Dermis microvascular lymphatic vessel endothelial cell (primary cell): ENCODE data around the gene PHF5A. TPM values are rescaled to one million over a fixed set of nuclear protein-coding genes. Genes with fewer than 3 reads are reported as not detected.

ENCODE experiments used
- DNase-seq, 2 donors: peaks; one replicate each; pipeline versions ENCODE4 v3.0.0 to v3.0.0-alpha.2; 2010; ENCODE audit warnings: low read depth in 2 of 2
- total RNA-seq: library from RNA; depleted of rRNA; stranded (reverse); fragments of >200 nt; gene quantifications from 2 replicates; pipeline ENCODE4 v1.2.1, GENCODE V29; 2014

The PHF5A gene
- total RNA-seq, 1 donor from 2014 or later, result 68.0 TPM

DNA sequence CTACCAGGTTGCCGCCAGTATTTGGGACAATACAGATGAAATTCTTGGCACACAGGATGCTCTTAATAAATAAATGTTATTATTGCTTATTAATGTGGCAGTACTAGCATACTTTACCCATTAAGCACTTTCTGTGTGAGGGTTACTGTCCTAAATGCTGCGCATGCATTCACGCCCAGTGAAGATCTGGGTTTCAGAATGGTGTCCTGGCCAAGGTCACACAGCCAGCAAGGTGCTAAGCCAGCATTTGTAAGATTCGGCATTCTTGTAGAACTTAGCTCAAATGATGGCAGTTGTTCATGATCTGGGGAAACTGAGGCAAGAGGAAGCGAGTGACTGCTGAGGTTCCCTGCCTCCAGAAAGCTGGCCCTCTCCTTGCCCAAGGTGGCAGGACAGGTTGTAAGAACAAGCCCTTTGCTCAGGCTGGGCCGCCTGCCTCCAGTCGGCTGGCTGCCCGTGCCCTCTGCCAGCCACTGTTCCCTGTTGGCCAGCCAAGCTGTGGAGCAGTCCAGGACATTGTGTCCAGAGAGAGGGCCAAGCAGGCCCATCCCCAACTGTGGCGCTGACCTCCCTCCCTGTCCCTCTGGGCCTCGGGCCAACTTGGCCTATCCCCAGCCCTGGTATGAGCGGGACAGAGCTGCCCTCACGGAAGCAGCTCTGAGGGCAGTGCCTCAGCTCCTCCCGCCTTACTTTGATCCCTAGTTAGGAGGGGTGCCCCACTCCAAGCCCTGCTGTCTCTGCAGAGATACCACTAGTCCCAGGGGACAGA is 50.7 kb downstream of the PHF5A start:
- peak; percentile 40 to 48 for DNase-seq

DNA sequence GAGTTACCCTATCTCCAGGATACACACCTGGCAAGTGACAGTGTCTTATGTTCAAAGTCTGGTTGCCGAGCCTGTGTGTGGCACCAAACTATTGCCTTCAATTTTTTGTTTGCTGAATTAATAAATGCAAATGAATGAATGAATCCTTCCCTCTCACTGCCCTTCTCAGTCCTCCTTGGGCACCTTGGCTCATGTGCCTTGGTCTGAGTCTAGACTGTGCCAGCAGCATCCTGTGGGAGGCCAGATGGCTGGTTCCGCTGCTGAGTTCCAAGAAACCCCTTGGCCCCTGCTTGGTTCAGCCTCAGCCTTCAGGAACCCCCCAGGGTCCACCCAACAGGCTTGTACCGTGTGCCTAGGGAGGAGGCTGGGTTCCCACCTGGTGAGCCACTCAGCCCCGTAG is 52.9 kb downstream of the PHF5A start:
- DNase-seq, result no peak

DNA sequence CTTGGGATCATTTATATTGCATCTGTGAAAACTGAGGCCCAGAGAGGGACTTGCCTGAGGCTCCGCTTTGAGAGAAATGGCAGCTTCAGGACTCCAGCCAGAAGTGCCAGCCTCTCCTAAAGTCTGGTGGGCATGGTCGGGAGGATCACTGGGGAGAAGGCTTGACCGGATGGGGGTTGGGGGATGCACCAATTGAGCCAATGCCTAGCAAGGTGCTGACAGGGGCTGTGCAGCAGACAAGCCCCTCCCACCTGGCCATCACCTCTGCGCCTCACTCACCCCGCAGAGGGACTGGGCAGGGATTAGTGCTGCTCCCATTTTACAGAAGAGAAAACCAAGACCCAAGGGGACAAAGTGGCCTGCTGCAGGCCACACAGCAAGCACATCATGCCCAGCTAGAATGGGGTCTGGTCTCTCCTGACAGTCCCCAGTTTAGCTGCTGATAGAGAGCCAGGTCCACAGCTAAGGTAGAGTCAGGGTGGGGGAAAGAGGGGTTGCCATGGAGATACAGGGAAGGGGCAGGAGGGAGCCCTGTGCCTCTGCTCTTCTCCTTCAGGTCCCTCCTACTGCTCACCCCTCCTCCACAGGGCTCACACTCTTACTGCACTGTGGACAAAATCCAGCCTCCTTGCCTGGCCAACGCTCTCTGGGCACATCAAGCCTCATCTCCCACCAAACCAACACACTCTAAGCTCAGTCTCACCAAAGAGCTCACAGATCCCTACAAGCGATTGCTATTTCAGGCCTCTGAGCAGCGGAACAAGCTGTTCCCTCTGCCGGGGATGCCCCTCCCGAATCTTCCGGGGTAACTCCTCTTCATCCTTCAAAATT is 57.3 kb downstream of the PHF5A start:
- DNase-seq, result no peak

DNA sequence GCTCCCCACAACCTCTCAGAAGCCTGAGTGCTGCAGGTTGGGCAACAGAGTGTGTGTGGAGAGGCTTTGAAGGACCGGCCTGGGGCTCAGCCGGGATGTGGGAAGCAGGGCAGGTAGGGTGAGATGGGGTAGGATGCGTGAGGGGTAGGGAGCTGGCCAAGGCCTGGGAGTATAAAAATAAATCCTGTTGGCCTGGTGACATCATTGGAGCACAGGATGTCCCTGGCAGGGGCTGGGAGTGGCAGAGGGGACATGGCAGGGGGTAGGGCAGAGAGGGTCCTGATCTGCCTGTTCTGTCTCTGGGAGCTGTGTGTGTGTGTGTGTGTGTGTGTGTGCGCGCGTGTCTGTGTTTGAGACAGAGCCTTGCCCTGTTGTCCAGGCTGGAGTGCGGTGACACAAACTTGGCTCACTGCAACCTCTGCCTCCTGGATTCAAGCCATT is 58.2 kb downstream of the PHF5A start:
- no peak for DNase-seq

Other genes with a start within 250 kb of the PHF5A start
- gene CHADL, start 227.8 kb downstream of the PHF5A start, total RNA-seq, result 0.64 and 1.3 TPM in 2 replicates
- 65.1 and 72.2 TPM in 2 replicates for gene RANGAP1, start 182.5 kb downstream of the PHF5A start, total RNA-seq
- gene ZC3H7B, start 167.2 kb downstream of the PHF5A start, total RNA-seq, result 37.5 and 57.9 TPM in 2 replicates
- gene TEF, start 86.8 kb downstream of the PHF5A start, total RNA-seq, result 3.0 and 4.2 TPM in 2 replicates
- gene TOB2, start 21.9 kb downstream of the PHF5A start, total RNA-seq, result 11.3 and 17.7 TPM in 2 replicates
- gene ACO2, start 425 bp upstream of the PHF5A start, total RNA-seq, result 66.5 and 93.9 TPM in 2 replicates
- 11.8 and 14.4 TPM in 2 replicates for gene POLR3H, start 75.8 kb upstream of the PHF5A start, total RNA-seq
- not detected in 2 replicates for gene CSDC2, start 92.3 kb upstream of the PHF5A start, total RNA-seq
- 2.2 and 3.2 TPM in 2 replicates for gene PMM1, start 121.1 kb upstream of the PHF5A start, total RNA-seq
- 15.0 and 17.2 TPM in 2 replicates for gene DESI1, start 152.4 kb upstream of the PHF5A start, total RNA-seq
- gene XRCC6, start 152.6 kb upstream of the PHF5A start, total RNA-seq, result 286 and 375 TPM in 2 replicates
- 67.3 and 89.5 TPM in 2 replicates for gene SNU13, start 220.2 kb upstream of the PHF5A start, total RNA-seq
- gene MEI1, start 230.8 kb upstream of the PHF5A start, total RNA-seq, result 2.3 and 3.7 TPM in 2 replicates